Sigmoid colon (tissue), 4 donors: Measurements from ENCODE around the gene GSC.

Source experiments
- EP300 ChIP-seq, 4 donors: sonication (generic); formaldehyde crosslinking; IDR thresholded peaks; one replicate each; pipeline ENCODE4 v1.6.1; 2017; ENCODE audit warnings: antibody characterized with exemption in 4 of 4
- POLR2A ChIP-seq, 2 donors: fragments of 450-650 bp; IDR thresholded peaks; one replicate each; pipeline ENCODE4 v1.6.1; 2016; ENCODE audit warnings: antibody characterized with exemption in 2 of 2, mild to moderate bottlenecking in 2 of 2, moderate library complexity in 2 of 2
- POLR2AphosphoS5 ChIP-seq, 4 donors: sonication (generic); formaldehyde crosslinking; IDR thresholded peaks; one replicate each; pipeline ENCODE4 v1.6.1; 2017; ENCODE audit warnings: antibody characterized with exemption in 4 of 4
- TF ChIP-seq, protein P1 (sequence below), 4 experiments: fragments of 450-650 bp in 3 of 4; fragments of 200-600 bp in 1 of 4; IDR thresholded peaks; one replicate each; pipeline ENCODE4 v1.5.1; 2016 to 2019; ENCODE audit warnings: antibody characterized with exemption in 4 of 4, mild to moderate bottlenecking in 3 of 4, moderate library complexity in 2 of 4

DNA sequence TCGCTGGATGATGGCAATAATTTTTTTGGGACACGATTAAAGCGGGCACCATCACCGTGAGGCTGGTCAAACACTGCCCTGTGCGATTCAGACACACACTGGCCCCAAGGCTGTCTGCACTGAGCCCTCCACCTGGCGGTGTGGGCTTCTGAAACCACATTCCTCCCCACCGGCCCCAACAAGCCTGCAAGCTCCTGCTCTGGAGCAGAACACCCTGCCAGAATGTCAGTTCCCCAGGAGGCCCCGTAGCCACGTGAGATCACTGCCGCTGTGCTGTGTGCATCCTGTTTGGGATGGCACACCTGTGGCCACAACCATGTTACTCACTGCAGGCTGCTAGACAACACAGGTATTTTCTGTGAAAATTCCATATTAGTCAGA lies 7.9 kb downstream of the GSC start:
- TF ChIP-seq POLR2A (IDR thresholded peaks at IDR 0.05) (no peak), EP300 (IDR thresholded peaks at IDR 0.05) (no peak), POLR2AphosphoS5 (IDR thresholded peaks at IDR 0.05) (no peak)
- TF ChIP-seq, protein P1, sequence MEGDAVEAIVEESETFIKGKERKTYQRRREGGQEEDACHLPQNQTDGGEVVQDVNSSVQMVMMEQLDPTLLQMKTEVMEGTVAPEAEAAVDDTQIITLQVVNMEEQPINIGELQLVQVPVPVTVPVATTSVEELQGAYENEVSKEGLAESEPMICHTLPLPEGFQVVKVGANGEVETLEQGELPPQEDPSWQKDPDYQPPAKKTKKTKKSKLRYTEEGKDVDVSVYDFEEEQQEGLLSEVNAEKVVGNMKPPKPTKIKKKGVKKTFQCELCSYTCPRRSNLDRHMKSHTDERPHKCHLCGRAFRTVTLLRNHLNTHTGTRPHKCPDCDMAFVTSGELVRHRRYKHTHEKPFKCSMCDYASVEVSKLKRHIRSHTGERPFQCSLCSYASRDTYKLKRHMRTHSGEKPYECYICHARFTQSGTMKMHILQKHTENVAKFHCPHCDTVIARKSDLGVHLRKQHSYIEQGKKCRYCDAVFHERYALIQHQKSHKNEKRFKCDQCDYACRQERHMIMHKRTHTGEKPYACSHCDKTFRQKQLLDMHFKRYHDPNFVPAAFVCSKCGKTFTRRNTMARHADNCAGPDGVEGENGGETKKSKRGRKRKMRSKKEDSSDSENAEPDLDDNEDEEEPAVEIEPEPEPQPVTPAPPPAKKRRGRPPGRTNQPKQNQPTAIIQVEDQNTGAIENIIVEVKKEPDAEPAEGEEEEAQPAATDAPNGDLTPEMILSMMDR (IDR thresholded peaks at IDR 0.05) = no peak
